SH-SY5Y (cell line): ENCODE data around the gene RCOR1.

Source experiments
- GATA2 ChIP-seq: IDR thresholded peaks from 2 replicates; pipeline ENCODE4 v1.6.1; 2011; ENCODE audit warnings: mild to moderate bottlenecking, low read depth, low read length
- GATA3 ChIP-seq: IDR thresholded peaks from 2 replicates; pipeline ENCODE4 v1.6.1; 2011; ENCODE audit warnings: low read depth, mild to moderate bottlenecking, low read length, moderate library complexity

Gene RCOR1

GRCh38 chr14:102694530-102695166 lies 102.2 kb downstream of the RCOR1 start:
- TF ChIP-seq GATA3 (no peak), GATA2 (no peak)

DNA sequence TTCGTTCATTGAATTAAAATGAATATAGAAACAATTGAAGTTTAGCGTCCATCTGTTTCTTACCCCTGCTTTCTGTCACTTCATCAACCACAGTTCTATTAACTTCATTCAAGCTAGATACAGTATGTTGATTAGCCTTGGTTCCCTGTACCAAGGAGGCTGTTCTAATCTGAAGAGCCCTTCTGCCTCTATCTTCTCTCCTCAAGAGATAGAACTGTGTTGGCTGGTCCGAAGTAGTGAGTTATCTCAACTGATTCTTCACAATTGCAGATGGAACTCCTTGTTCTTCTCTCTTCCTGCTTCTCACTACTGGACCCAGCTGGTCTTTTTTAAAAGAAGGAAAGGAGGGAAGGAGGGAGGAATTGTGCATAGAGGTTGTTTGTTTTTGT lies 102.7 kb downstream of the RCOR1 start:
- TF ChIP-seq GATA3 (no peak), GATA2 (no peak)

GRCh38 chr14:102696332-102696731 lies 103.9 kb downstream of the RCOR1 start:
- no peak for TF ChIP-seq GATA3
- TF ChIP-seq GATA2, result no peak

DNA sequence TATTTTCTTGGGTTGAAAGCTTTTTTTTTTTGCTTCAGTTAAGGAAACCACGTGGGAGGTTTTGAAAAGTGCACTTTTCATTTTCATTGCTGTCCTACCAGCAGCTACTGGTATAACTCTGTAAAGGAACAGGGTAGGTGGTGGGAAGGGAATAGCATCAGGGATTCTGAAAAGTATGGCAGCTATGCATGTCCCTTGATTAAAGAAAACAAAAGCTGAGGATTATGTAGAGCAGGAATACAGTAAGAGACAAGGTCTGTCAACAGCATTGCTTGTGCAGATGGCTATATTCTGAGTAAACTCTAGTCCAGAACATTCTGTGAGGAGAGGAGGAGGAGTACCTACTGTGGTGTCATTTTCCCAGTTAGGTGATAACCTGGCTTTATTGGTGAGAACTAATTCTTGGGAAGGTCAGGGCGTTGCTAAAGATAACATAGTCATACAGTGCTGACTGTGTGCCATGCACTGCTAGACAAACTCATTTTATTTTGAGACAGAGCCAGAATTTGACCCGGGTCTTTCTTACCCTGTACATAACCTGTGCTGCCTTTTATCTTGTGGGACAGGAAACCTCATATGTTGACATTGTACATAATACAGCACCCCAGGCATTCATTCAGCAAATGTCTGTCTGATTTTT lies 104.5 kb downstream of the RCOR1 start:
- no peak for TF ChIP-seq GATA3
- TF ChIP-seq GATA2, result no peak

GRCh38 chr14:102697501-102697900 lies 105.1 kb downstream of the RCOR1 start:
- no peak for TF ChIP-seq GATA3
- no peak for TF ChIP-seq GATA2

DNA sequence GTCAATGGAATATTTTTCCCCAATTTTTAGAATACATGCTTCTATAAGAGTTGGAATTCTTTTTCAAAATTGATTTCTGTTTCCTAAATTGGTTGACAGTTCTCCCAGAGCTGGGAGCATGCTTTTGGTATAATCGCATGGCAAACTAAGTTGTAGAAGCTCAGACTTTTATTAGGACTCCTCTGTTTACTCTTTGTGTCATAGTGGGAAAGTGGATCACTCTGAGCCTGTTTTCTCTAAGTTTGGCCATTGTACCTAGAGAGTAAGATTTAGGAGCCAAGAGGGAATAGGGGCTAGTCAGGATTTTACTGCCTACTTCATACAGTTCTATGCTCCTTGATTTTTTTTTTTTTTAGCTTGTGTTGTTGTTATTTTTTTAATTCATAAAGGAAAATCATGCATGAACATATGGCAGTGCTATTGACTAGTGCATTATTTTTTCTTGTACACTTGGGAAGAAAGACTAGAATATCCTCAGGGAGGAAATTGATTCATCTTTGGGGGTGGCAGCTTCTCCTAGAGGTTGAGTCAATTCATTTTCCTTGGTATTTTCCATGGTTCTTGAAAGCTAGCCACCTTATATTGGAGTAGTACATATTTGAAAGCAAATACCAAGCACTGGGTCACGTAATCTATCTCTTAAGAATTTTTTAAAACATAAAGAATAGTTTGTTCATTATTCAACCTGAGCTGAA lies 107.1 kb downstream of the RCOR1 start:
- TF ChIP-seq GATA2 (no peak), GATA3 (no peak)

- TF ChIP-seq GATA3, result no peak
- TF ChIP-seq GATA2, result no peak
These were observed 116.0 kb downstream of the RCOR1 start for GRCh38 chr14:102708494-102708893.

GRCh38 chr14:102711207-102711606 lies 118.8 kb downstream of the RCOR1 start:
- no peak for TF ChIP-seq GATA2
- no peak for TF ChIP-seq GATA3

DNA sequence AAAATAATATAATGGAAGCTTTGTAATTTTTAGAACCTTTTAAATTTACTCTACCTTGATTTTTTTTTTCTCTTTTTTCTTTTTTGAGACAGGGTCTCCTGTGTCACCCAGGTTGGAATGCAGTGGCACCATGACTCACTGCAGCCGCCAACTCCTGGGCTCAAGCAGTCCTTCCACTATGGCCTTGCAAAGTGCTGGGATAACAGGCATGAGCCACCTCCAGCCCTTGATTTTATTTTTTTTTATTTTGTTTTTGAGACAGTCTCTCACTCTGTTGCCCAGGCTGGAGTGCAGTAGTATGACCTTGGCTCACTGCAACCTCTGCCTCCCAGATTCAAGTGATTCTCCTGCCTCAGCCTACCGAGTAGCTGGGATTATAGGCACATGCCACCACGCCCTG lies 119.5 kb downstream of the RCOR1 start:
- TF ChIP-seq GATA2 (no peak), GATA3 (no peak)

DNA sequence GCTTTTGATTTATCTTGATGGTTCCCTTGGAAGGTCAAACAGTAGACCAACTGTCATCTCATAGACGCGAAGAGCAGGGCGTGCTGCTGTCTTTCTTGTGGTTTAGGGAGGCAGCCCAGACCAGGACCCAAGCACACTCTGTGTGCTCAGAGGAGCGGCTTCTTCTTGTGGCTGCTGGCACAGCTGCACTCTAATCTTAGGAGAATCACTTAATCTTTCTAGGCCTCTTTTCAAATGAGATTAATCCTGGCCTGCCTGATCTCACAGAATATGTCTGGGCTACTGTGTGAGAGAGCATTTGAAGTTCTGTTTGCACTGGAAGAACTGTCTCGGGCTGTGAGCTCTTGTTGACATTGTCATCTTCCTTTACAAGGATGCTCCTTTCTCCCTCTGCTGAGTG lies 124.8 kb downstream of the RCOR1 start:
- no peak; the same call in 1 of the 2 replicates for TF ChIP-seq GATA2
- no peak for TF ChIP-seq GATA3

- TF ChIP-seq GATA2, result no peak
These were observed 130.2 kb downstream of the RCOR1 start for GRCh38 chr14:102722646-102723045.

- TF ChIP-seq GATA3 (no peak), GATA2 (no peak)
These were observed 131.2 kb downstream of the RCOR1 start for GRCh38 chr14:102723650-102724049.

DNA sequence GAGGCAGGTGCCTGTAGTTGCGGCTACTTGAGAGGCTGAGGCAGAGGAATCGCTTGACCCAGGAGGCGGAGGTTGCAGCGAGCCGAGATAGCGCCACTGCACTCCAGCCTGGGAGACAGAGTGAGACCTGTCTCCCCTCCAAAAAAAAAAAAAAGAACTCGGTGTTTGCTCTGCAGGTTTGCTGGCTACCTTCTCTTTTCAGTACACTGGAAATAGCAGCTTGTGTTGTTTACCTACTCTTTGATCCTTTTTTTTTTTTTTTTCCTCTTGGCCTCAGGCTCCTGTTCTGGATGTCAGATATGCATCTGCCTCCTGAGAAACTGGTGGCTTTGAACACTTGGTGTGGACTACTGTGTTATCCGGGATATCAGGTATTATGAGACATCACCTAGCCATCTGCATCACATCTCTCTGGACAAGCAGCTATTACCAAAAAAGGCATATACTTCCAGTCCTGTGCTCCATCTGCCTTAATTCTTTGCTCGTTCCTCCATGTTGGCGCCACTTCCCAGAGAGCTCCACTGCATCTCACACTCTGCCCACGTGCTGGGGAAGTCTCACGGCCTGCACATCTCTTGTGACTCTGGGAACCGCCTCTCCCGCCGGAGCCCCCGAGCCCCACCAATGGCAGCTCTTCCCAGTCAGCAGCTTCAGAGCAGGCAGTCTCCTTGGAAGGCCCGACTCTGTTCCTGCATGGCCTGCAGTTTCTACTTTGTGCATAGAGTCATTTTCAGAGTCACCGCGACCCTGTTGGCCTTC lies 133.9 kb downstream of the RCOR1 start:
- TF ChIP-seq GATA2, result peak; percentile 71; the same call in 1 of the 2 replicates
- TF ChIP-seq GATA3, result no peak

DNA sequence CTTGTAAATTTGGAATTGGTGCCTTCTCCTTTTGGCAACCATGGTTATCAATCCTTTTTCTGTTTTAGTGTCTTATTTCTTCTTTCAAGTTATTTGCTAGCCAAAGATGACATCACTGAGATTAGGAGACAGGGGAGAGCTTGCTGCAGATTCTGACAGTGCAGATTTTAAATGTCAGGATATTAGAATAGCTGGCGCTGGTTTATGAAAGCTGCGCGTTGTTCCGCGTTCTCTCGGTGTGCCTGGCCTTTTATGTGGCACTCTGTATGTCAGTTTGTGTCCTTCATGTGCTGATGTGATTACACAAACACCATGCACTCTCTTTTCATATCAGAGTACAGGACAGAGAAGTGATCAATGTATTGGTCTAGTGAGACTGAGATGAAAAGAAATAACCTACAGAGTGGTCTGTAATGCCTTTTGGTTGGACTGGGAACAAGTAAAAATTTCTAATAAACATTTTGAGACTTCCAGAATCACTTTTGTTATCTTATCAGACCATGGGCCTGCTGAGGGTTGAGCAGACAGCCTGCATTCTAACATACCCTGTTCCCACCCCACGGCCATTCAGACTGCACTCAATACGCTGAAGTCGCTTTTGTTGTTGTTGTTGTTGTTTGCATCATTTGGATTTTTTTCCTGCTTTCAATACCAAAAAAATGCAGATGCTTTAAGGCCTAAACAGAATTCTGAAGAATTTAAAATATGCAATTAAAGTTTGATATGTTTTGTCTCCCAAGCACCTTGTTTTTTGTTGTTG lies 135.1 kb downstream of the RCOR1 start:
- no peak for TF ChIP-seq GATA3
- TF ChIP-seq GATA2, result no peak
